ENCODE data around the gene OGFRL1. TPM values are rescaled to one million over a fixed set of nuclear protein-coding genes. Genes with fewer than 3 reads are reported as not detected.
"Not testable (repeated sequence)": the region's sequence is repeated elsewhere in the genome, so short reads cannot be mapped to it uniquely, and the experiment has no call there.

The OGFRL1 gene
- total RNA-seq, 4 donors from 2014 or later: 46.1 to 78.5 (median 75.6) TPM

DNA sequence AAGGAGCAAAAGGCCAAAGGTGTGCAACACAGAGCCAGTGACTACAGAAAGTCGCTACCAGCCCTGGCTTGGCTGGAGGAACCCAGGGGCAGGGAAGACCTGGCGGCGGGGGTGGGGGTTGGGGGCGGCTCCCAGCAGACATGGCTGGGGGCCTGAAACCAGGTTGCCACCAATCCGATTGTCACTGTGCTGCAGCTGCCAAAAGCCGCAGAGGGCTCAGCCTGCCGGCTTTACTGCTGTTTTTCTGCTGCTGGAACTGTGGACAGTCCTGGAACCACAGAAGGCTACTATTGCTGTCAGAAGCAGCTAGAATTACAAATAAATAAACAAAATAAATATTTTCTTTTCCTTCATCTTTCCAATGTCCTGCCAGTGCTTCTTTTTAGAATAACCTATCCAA lies 25.7 kb upstream of the OGFRL1 start:
- DNase-seq (ENCODE audit: low spot score): no peak
- ATAC-seq (ENCODE audit: low FRiP score): no peak
- TF ChIP-seq, protein P1, sequence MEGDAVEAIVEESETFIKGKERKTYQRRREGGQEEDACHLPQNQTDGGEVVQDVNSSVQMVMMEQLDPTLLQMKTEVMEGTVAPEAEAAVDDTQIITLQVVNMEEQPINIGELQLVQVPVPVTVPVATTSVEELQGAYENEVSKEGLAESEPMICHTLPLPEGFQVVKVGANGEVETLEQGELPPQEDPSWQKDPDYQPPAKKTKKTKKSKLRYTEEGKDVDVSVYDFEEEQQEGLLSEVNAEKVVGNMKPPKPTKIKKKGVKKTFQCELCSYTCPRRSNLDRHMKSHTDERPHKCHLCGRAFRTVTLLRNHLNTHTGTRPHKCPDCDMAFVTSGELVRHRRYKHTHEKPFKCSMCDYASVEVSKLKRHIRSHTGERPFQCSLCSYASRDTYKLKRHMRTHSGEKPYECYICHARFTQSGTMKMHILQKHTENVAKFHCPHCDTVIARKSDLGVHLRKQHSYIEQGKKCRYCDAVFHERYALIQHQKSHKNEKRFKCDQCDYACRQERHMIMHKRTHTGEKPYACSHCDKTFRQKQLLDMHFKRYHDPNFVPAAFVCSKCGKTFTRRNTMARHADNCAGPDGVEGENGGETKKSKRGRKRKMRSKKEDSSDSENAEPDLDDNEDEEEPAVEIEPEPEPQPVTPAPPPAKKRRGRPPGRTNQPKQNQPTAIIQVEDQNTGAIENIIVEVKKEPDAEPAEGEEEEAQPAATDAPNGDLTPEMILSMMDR (IDR thresholded peaks at IDR 0.05): no peak

DNA sequence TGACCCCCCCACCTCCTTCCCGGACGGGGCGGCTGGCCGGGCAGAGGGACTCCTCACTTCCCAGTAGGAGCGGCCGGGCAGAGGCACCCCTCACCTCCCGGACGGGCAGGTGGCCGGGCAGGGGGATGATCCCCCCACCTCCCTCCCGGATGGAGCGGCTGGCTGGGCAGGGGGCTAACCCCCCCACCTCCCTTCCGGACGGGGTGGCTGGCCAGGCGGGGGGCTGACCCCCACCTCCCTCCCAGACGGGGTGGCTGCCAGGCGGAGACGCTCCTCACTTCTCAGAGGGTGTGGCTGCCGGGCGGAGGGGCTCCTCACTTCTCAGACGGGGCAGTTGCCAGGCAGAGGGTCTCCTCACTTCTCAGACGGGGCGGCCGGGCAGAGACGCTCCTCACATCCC lies 22.2 kb upstream of the OGFRL1 start:
- DNase-seq (ENCODE audit: low spot score); ATAC-seq (ENCODE audit: low FRiP score): not testable (repeated sequence)

DNA sequence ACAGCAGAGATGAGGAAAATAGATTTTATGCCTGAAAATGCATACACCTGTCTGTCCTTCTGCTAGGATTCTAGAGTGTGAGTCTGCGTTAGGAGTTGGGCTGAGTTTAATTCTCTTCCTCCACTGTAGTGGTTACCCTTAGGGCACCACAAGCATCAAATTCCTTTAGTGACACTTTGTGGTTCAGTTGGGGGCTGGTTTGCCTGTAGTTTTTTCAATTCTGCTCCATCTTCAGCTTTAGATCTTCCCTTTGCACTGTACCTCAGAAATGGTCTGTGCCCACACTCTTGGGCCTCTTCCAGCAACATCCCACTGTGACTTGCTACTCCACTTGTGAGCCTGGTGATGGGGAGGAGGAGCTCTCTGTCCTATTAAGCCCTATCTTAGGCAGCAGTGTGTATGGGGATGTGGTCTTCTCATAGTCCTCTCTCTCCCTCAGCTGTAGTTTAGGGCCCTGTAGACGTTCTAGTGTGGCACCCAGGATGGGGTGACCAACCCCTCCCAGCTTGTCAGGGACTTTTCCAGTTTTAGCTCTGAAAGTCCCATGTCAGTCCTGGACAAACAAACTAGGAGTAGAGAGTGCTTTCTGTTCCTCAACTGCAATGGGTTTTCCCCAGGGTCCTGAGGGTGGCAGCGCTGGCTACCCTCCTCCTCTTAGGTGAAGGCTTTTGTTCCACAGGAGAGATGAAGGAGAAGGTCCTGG lies 19.7 kb upstream of the OGFRL1 start:
- TF ChIP-seq, protein P1 (IDR thresholded peaks at IDR 0.05): no peak
- no peak for ATAC-seq (ENCODE audit: low FRiP score)
- DNase-seq (ENCODE audit: low spot score): no peak

DNA sequence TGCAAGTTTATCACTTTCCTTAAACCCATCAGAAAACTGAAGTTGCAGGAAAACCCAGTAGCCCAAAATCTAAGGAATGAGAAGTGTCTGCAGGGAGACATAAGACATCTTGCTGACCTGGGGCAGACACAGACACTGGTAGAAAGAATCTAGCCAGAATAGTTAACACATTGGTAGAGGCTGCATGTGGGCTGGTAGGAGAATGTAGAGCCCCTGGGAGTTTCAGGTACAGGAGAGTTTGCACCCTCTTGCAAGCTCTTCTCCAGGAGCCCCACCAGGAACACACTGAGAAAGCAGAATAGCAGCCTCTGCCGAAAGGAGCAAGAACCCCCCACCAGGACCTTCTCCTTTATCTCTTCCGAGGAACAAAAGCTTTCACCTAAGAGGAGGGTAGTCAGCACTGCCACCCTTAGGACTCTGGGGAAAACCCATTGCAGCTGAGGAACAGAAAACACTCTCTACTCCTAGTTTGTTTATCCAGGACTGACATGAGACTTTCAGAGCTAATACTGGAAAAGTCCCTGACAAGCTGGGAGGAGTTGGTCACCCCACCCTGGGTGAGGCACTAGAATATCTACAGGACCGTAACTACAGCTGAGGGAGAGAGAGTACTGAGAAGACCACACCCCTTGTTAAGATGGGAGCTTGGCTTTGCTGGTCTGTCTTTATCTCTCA lies 10.5 kb upstream of the OGFRL1 start:
- DNase-seq (ENCODE audit: low spot score) (no peak), ATAC-seq (ENCODE audit: low FRiP score) (no peak)
- TF ChIP-seq, protein P1 (IDR thresholded peaks at IDR 0.05): no peak

DNA sequence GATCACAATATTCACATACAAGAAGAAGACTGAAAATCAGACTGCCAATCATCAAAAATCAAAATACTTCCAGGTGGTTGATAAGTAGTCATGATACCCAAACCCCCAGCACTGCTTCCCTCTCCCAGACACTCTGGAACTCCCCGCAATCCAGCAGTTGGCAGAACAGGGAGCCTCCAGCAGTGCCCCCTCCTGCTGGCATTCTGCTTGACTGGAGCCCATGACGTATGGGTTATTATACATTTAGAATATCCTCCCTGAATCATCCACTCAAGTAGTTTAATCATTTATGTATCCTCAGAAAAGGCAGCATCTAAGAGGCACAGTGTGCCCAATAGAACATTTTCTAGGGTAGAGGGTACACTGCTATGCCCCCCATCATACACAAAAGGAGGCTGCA lies 9.3 kb upstream of the OGFRL1 start:
- TF ChIP-seq, protein P1 (IDR thresholded peaks at IDR 0.05): no peak

DNA sequence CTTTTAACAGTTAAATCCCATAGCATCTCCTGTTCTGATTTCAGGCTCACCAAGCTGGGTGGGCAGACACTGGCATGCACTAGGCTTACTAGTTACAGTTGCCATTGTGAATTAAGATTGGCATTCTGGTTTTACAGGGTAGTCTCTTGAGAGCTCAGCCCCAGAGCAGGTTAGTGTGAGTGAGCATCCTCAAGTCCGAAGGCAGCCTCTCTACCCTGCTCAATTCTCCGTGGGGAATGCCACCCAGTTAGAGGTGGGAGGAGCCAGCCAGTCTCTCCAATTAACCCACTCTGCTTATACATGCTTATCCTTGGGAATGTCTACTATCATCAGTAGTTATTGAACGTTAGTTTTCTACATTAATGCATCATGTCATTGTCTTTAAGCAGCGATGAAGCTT lies 8.9 kb upstream of the OGFRL1 start:
- TF ChIP-seq, protein P1 (IDR thresholded peaks at IDR 0.05): no peak
- no peak for ATAC-seq (ENCODE audit: low FRiP score)

More for the DNA sequence above, 9.3 kb upstream of the OGFRL1 start:
- DNase-seq (ENCODE audit: low spot score) (no peak), ATAC-seq (ENCODE audit: low FRiP score) (no peak)

DNA sequence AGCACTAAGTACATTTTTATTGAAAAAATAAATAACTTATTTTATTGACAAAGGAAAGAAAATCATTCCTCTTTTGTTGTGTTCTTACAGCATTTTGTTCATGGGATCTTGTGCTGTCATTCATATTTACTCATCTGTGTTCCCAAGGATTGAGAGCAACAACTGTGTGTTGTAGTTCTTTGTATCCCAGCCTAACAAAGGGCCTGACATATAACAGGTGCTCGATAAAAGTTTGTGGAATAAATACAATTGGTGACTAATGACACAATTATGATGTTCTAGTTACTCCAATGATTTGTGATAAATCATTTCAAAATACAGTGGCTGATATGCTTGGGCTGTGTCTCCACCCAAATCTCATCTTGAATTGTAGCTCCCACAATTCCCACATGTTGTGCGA lies 7.9 kb upstream of the OGFRL1 start:
- DNase-seq (ENCODE audit: low spot score): no peak
- ATAC-seq (ENCODE audit: low FRiP score): no peak
- TF ChIP-seq, protein P1 (IDR thresholded peaks at IDR 0.05): no peak

More for the DNA sequence above, 8.9 kb upstream of the OGFRL1 start:
- no peak for DNase-seq (ENCODE audit: low spot score)

Measured in omental fat pad (tissue), 4 donors.